GM12878 (cell line): ENCODE data around the gene LETMD1. TPM values are rescaled to one million over a fixed set of nuclear protein-coding genes. Genes with fewer than 3 reads are reported as not detected.

ENCODE experiments used
- ATAC-seq: fragments of 200-7000 bp; cut with Tn5 transposase; 3 replicates; pipeline ENCODE4 v1.9.1; 2020; ENCODE audit warnings: mild to moderate bottlenecking, moderate library complexity
- BruUV-seq: library from RNA; stranded (reverse); fragments of 400-500 nt; replicated peaks from 2 replicates; lab custom pipeline; 2021; lab: Mats Ljungman, UMichigan
- CTCF ChIA-PET: fragments of 300-600 bp; sonication (Branson Sonifier 250); formaldehyde crosslinking; extraction: SDS; loops from one replicate; lab custom pipeline; 2021; ENCODE audit warnings: inconsistent platforms; lab: Yijun Ruan, JAX
- POLR2A ChIA-PET: fragments of 350-600 bp; formaldehyde crosslinking; extraction: SDS; loops from one replicate; lab custom pipeline; 2021; ENCODE audit warnings: inconsistent platforms; lab: Charles Lee
- RAD21 ChIA-PET: fragments of 300-600 bp; sonication (Branson Sonifier 250); formaldehyde crosslinking; loops from one replicate; lab custom pipeline; 2023; ENCODE audit warnings: antibody characterized with exemption; ENCODE audit not compliant: unreplicated experiment; lab: Charles Lee
- SMC1A ChIA-PET: fragments of 300-600 bp; sonication (Branson Sonifier 250); formaldehyde crosslinking; loops from one replicate; lab custom pipeline; 2023; ENCODE audit not compliant: unreplicated experiment, uncharacterized antibody; lab: Charles Lee
- DNase-seq: peaks from one replicate; pipeline ENCODE4 v3.0.0-alpha.2; 2011; ENCODE audit warnings: low read depth, low spot score
- FAIRE-seq: peaks from 3 replicates; lab custom pipeline; 2011; peaks lifted over from hg19 to GRCh38; lab: Jason Lieb, UNC
- H2AFZ ChIP-seq: 2 replicates; pipeline ENCODE4 v1.6.0; 2011; ENCODE audit warnings: low read depth, low read length, control low read depth; ENCODE audit not compliant: control insufficient read depth
- H3K27ac ChIP-seq: 2 replicates; pipeline ENCODE4 v1.5.1; 2011; ENCODE audit warnings: control low read depth; ENCODE audit not compliant: control insufficient read depth, insufficient read depth
- H3K27me3 ChIP-seq, 2 experiments: replicated peaks in 1 of 2; 2 replicates each; pipeline versions ENCODE4 v1.6.0 to v1.6.1; 2011; ENCODE audit warnings: low read length in 1 of 2; ENCODE audit not compliant: control insufficient read depth in 2 of 2, insufficient read depth in 2 of 2
- H3K36me3 ChIP-seq, 2 experiments: 2 replicates each; pipeline ENCODE4 v1.5.1; 2011; ENCODE audit warnings: low read length in 1 of 2; ENCODE audit not compliant: control insufficient read depth in 2 of 2, insufficient read depth in 2 of 2
- H3K4me1 ChIP-seq: 2 replicates; pipeline ENCODE4 v1.6.1; 2011; ENCODE audit warnings: mild to moderate bottlenecking, low read length, moderate library complexity, mixed read lengths; ENCODE audit not compliant: control insufficient read depth, insufficient read depth
- H3K4me2 ChIP-seq: 2 replicates; pipeline ENCODE4 v1.6.0; 2011; ENCODE audit warnings: control low read depth; ENCODE audit not compliant: control insufficient read depth, insufficient read depth
- H3K4me3 ChIP-seq: fragments of 200-600 bp; sonication (generic); 2 replicates; pipeline ENCODE4 v1.5.1; 2016
- H3K79me2 ChIP-seq: 2 replicates; pipeline ENCODE4 v1.6.0; 2011; ENCODE audit warnings: low read length; ENCODE audit not compliant: control insufficient read depth, insufficient read depth
- H3K9ac ChIP-seq: 2 replicates; pipeline ENCODE4 v1.8.0; 2011; ENCODE audit warnings: low read length, control low read depth, mixed read lengths; ENCODE audit not compliant: control insufficient read depth, insufficient read depth
- H3K9me3 ChIP-seq: replicated peaks from 3 replicates; pipeline ENCODE4 v1.5.1; 2011; ENCODE audit warnings: mild to moderate bottlenecking, low read length; ENCODE audit not compliant: control insufficient read depth, insufficient read depth
- H4K20me1 ChIP-seq: 2 replicates; pipeline ENCODE4 v1.6.0; 2011; ENCODE audit not compliant: control insufficient read depth, insufficient read depth
- CBX3 ChIP-seq: fragments of 200-600 bp; sonication (generic); IDR thresholded peaks from 2 replicates; pipeline ENCODE4 v1.6.1; 2016; ENCODE audit warnings: low read depth, borderline replicate concordance
- IKZF2 ChIP-seq, 2 experiments: fragments of 450-650 bp; IDR thresholded peaks; 2 replicates each; pipeline ENCODE4 v1.6.1; 2017; ENCODE audit warnings: mild to moderate bottlenecking in 2 of 2, moderate library complexity in 2 of 2
- IRF4 ChIP-seq: IDR thresholded peaks from 2 replicates; pipeline ENCODE4 v1.6.1; 2011; ENCODE audit warnings: low read depth, low read length
- LARP7 ChIP-seq: fragments of 450-650 bp; IDR thresholded peaks from 2 replicates; pipeline ENCODE4 v1.6.1; 2017; ENCODE audit warnings: mild to moderate bottlenecking
- PAX8 ChIP-seq: fragments of 450-650 bp; IDR thresholded peaks from 2 replicates; pipeline ENCODE4 v1.6.1; 2017; ENCODE audit warnings: mild to moderate bottlenecking, moderate library complexity
- POLR2A ChIP-seq: IDR thresholded peaks from 2 replicates; pipeline ENCODE4 v1.6.1; 2011; ENCODE audit warnings: low read depth, mild to moderate bottlenecking, low read length
- SIN3A ChIP-seq: IDR thresholded peaks from 2 replicates; pipeline ENCODE4 v1.6.1; 2012; ENCODE audit warnings: low read depth, low read length, improper control_type of control experiment
- TAF1 ChIP-seq: IDR thresholded peaks from 2 replicates; pipeline ENCODE4 v1.6.1; 2011; ENCODE audit warnings: mild to moderate bottlenecking, low read depth, low read length, borderline replicate concordance
- TARDBP ChIP-seq: IDR thresholded peaks from 2 replicates; pipeline ENCODE4 v1.6.1; 2016; ENCODE audit warnings: borderline replicate concordance
- ZBED1 ChIP-seq: IDR thresholded peaks from 2 replicates; pipeline ENCODE4 v1.6.1; 2016; ENCODE audit warnings: borderline replicate concordance
- ZNF207 ChIP-seq: fragments of 450-650 bp; IDR thresholded peaks from 2 replicates; pipeline ENCODE4 v1.6.1; 2014; ENCODE audit warnings: antibody characterized with exemption, mild to moderate bottlenecking, borderline replicate concordance
- ZNF274 ChIP-seq: IDR thresholded peaks from one replicate; pipeline ENCODE4 v1.8.0; 2011; ENCODE audit not compliant: insufficient read length, insufficient read depth
- ZNF622 ChIP-seq: fragments of 450-650 bp; IDR thresholded peaks from 2 replicates; pipeline ENCODE4 v1.6.1; 2017; ENCODE audit warnings: mild to moderate bottlenecking, inconsistent platforms
- WGBS: methylation state at CpG from one replicate; pipeline ENCODE4 v1.1.6; 2016; ENCODE audit warnings: low lambda C conversion rate; ENCODE audit not compliant: insufficient replicate concordance, insufficient coverage; ENCODE audit errors: missing lambda C conversion rate; 5-methylcytosine and 5-hydroxymethylcytosine counted together
- in situ Hi-C: fragments of 300-500 bp; cut with MboI; formaldehyde crosslinking; loops from 9 replicates; pipeline ENCODE4 v1.14.3; 2018; ENCODE audit warnings: mixed read lengths
- intact Hi-C: fragments of 100-400 bp; cut with micrococcal nuclease; formaldehyde crosslinking; loops from one replicate; pipeline ENCODE4 v1.14.2; 2022; ENCODE audit not compliant: unreplicated experiment
- polyA plus RNA-seq, 11 experiments: library from polyadenylated mRNA; depleted of rRNA in 4 of 11; unstranded in 6 of 11; stranded (reverse) in 5 of 11; fragments of >200 nt; fragmentation: Nextera tagmentation in 4 of 11; fragmentation: Illumina TruSeq in 1 of 11; extraction: Ambion mirVana in 4 of 11; extraction: Trizol in 1 of 11; gene quantifications; 1 replicate in 1 of 11; 2 replicates in 10 of 11; pipeline versions ENCODE4 v1.2.1 to v1.2.3, GENCODE V29; 2011 to 2016; ENCODE audit warnings: inconsistent platforms in 2 of 11, missing spikeins in 2 of 11, low read depth in 1 of 11
- total RNA-seq, 4 experiments: library from RNA; depleted of rRNA in 3 of 4; stranded (reverse); fragments of >200 nt in 3 of 4; fragmentation: Illumina TruSeq in 1 of 4; extraction: Trizol in 1 of 4; gene quantifications; 2 replicates each; pipeline versions ENCODE4 v1.2.1 to v1.2.3, GENCODE V29; 2013 to 2021
- TF ChIP-seq, protein P1 (sequence below): fragments of 450-650 bp; formaldehyde crosslinking; IDR thresholded peaks from 2 replicates; pipeline ENCODE4 v1.4.0; 2020; ENCODE audit warnings: mild to moderate bottlenecking, moderate library complexity
- TF ChIP-seq, protein P2 (sequence below): IDR thresholded peaks from 2 replicates; pipeline ENCODE4 v1.6.1; 2012; ENCODE audit warnings: low read depth, low read length, improper control_type of control experiment
- TF ChIP-seq, protein P3 (sequence below): IDR thresholded peaks from 2 replicates; pipeline ENCODE4 v1.6.1; 2012; ENCODE audit warnings: mild to moderate bottlenecking, low read depth, low read length

Gene LETMD1
- total and polyA plus RNA-seq, 10 of the 15 experiments (the other 5 are each of a cell fraction or from before 2014, with no cell fraction given): 30.3 to 116 (median 51.5) TPM

DNA sequence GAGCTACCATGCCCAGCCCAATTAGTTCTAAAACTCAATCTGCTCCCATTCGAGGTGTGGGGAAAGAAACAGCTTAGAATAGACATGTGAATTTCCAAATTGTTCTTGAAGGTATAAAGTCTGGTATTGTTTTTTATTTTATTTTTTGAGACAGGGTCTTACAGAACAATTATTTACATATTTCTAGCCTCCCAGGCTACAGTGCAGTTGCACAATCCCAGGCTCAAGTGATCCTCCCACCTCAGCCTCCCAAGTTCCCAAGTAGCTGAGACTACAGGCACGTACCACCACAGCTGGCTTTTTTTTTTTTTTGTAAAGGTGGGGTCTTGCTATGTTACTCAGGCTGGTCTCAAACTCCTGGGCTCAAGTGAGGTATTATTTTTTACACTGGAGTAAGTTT, 28.2 kb upstream of the LETMD1 start:
- TF ChIP-seq IRF4 (no peak), CBX3 (no peak), PAX8 (no peak), ZNF274 (no peak), ZNF207 (no peak), ZBED1 (no peak), POLR2A (no peak), SIN3A (no peak), TARDBP (no peak), LARP7 (no peak), TAF1 (no peak), ZNF622 (no peak), IKZF2 (IDR thresholded peaks at IDR 0.05) (no peak)
- TF ChIP-seq, protein P1, sequence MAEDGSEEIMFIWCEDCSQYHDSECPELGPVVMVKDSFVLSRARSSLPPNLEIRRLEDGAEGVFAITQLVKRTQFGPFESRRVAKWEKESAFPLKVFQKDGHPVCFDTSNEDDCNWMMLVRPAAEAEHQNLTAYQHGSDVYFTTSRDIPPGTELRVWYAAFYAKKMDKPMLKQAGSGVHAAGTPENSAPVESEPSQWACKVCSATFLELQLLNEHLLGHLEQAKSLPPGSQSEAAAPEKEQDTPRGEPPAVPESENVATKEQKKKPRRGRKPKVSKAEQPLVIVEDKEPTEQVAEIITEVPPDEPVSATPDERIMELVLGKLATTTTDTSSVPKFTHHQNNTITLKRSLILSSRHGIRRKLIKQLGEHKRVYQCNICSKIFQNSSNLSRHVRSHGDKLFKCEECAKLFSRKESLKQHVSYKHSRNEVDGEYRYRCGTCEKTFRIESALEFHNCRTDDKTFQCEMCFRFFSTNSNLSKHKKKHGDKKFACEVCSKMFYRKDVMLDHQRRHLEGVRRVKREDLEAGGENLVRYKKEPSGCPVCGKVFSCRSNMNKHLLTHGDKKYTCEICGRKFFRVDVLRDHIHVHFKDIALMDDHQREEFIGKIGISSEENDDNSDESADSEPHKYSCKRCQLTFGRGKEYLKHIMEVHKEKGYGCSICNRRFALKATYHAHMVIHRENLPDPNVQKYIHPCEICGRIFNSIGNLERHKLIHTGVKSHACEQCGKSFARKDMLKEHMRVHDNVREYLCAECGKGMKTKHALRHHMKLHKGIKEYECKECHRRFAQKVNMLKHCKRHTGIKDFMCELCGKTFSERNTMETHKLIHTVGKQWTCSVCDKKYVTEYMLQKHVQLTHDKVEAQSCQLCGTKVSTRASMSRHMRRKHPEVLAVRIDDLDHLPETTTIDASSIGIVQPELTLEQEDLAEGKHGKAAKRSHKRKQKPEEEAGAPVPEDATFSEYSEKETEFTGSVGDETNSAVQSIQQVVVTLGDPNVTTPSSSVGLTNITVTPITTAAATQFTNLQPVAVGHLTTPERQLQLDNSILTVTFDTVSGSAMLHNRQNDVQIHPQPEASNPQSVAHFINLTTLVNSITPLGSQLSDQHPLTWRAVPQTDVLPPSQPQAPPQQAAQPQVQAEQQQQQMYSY (CRISPR knock-in tag): no peak
- TF ChIP-seq, protein P2, sequence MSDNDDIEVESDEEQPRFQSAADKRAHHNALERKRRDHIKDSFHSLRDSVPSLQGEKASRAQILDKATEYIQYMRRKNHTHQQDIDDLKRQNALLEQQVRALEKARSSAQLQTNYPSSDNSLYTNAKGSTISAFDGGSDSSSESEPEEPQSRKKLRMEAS: no peak
- TF ChIP-seq, protein P3, sequence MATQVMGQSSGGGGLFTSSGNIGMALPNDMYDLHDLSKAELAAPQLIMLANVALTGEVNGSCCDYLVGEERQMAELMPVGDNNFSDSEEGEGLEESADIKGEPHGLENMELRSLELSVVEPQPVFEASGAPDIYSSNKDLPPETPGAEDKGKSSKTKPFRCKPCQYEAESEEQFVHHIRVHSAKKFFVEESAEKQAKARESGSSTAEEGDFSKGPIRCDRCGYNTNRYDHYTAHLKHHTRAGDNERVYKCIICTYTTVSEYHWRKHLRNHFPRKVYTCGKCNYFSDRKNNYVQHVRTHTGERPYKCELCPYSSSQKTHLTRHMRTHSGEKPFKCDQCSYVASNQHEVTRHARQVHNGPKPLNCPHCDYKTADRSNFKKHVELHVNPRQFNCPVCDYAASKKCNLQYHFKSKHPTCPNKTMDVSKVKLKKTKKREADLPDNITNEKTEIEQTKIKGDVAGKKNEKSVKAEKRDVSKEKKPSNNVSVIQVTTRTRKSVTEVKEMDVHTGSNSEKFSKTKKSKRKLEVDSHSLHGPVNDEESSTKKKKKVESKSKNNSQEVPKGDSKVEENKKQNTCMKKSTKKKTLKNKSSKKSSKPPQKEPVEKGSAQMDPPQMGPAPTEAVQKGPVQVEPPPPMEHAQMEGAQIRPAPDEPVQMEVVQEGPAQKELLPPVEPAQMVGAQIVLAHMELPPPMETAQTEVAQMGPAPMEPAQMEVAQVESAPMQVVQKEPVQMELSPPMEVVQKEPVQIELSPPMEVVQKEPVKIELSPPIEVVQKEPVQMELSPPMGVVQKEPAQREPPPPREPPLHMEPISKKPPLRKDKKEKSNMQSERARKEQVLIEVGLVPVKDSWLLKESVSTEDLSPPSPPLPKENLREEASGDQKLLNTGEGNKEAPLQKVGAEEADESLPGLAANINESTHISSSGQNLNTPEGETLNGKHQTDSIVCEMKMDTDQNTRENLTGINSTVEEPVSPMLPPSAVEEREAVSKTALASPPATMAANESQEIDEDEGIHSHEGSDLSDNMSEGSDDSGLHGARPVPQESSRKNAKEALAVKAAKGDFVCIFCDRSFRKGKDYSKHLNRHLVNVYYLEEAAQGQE: no peak
- ChIA-PET SMC1A (interaction anchor here (1.2 to 2.0 kb wide), 4 partner anchors 9 to 194 kb away, joined by 3 to 11 read pairs (median 4); no protein-coding TSS in a partner anchor), RAD21 (interaction anchor here (0.5 to 1.3 kb wide), 2 partner anchors 89 to 251 kb away, joined by 3 read pairs; no protein-coding TSS in a partner anchor), CTCF (interaction anchor here (0.6 to 1.0 kb wide), 3 partner anchors 10 to 321 kb away, joined by 3 to 4 read pairs (median 3); no protein-coding TSS in a partner anchor), POLR2A (interaction anchor here (0.7 kb wide), 1 partner anchor 11 kb away, joined by 3 read pairs; no protein-coding TSS in a partner anchor)
- H4K20me1 ChIP-seq: no peaks in the 10 kb centered on the region
- in situ Hi-C loops (no loop called here), intact Hi-C loops (no loop called here)
- H3K4me3 ChIP-seq: no peak overlapping the region
- DNase-seq (no peak), FAIRE-seq (no peak), ATAC-seq (no peak)
- H3K27ac ChIP-seq: no peak overlapping the region
- no peaks in the 10 kb centered on the region for H3K27me3 ChIP-seq
- 91% methylated on average over 2 of the region's 2 CpGs for WGBS
- no peak overlapping the region for H3K4me2 ChIP-seq
- no TSS peak for BruUV-seq
- no peak overlapping the region for H3K9ac ChIP-seq
- no peaks in the 10 kb centered on the region for H3K36me3 ChIP-seq
- no peaks in the 10 kb centered on the region for H3K9me3 ChIP-seq
- H2AFZ ChIP-seq: no peak overlapping the region
- H3K4me1 ChIP-seq: peaks cover 14% of the 10 kb centered on the region; the same call in 1 of the 2 replicates
- peaks cover 34% of the 10 kb centered on the region for H3K79me2 ChIP-seq
